ENCODE results near the gene BRCA1.
"Not testable (repeated sequence)": the region's sequence is repeated elsewhere in the genome, so short reads cannot be mapped to it uniquely, and the experiment has no call there.

BRCA1 gene

DNA sequence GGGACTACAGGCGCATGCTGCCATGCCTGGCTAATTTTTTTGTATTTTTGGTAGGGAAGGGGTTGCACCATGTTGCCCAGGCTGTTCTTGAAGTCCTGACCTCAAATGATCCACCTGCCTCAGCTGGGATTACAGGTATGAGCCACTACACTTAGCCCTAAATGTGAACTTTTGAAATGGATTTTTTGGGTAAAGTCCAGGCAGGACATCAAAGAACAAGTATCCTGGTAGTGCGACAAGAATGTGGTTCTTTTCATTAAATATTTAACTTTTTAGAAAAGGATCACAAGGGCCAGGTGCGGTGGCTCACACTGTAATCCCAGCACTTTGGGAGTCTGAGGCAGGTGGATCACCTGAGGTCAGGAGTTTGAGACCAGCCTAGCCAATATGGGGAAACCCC is 30.5 kb upstream of the BRCA1 start:
- no peak overlapping the region for H3K4me3 ChIP-seq (ENCODE audit: low read depth, low read length)
- TF ChIP-seq CTCF (IDR thresholded peaks at IDR 0.05; ENCODE audit: low read depth, low read length, missing control alignments), result no peak
- DNase-seq (ENCODE audit: low read depth), result no peak

GRCh38 chr17:43153197-43153835 is 28.2 kb upstream of the BRCA1 start:
- not testable (repeated sequence) for DNase-seq (ENCODE audit: low read depth); H3K4me3 ChIP-seq (ENCODE audit: low read depth, low read length)

DNA sequence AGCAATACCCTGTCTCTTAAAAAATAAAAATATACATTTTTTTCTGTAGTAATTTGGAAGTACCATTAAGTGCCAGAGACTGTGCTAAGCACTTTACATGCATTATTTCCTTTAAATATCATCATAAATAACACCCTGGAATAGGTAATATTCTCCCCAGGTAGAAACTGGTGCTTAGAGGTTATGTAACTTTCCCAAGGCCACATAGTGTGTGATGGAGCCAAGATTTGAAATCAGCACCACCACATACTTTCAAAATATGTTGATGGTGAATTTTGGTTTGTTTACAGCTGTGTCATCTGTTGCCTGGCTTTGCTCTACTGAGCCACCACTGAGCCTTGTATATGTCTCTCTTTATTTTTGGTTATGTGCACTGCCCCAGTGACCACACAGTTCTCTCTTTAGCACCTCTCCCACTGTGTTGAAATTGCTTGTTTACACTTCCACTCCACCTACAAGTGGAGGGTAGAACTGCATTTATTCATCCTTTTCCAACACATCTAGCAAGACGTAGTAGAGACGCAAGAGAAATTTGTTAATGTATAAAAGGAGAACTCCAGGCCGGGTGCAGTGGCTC is 26.8 kb upstream of the BRCA1 start:
- TF ChIP-seq CTCF (IDR thresholded peaks at IDR 0.05; ENCODE audit: low read depth, low read length, missing control alignments), result no peak

DNA sequence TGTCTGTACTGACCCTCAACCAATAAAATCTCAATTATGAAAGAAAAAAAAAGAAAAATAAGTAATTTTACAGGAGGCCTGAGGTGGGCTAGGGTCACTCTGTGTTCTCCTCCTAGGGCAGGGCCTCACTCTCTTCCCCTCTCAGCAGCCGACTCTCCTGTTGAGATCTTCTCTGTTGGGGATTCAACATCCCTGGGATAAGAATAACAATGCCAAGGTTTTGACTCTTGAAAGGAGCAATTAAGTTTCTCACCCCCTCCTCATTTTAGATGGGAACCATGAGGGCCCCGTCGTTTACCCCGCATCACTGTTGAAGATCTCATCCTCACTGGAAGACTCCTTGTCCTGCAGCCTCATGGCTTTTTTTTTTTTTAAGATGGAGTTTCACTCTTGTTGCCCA is 21.5 kb upstream of the BRCA1 start:
- TF ChIP-seq CTCF (IDR thresholded peaks at IDR 0.05; ENCODE audit: low read depth, low read length, missing control alignments), result no peak
- no peak overlapping the region for H3K4me3 ChIP-seq (ENCODE audit: low read depth, low read length)
- DNase-seq (ENCODE audit: low read depth), result no peak

More for the DNA sequence above, 26.8 kb upstream of the BRCA1 start:
- DNase-seq (ENCODE audit: low read depth), result no peak
- no peak overlapping the region for H3K4me3 ChIP-seq (ENCODE audit: low read depth, low read length)

GRCh38 chr17:43143201-43143600 is 18.0 kb upstream of the BRCA1 start:
- no peak for TF ChIP-seq CTCF (IDR thresholded peaks at IDR 0.05; ENCODE audit: low read depth, low read length, missing control alignments)
- H3K4me3 ChIP-seq (ENCODE audit: low read depth, low read length), result no peak overlapping the region
- no peak for DNase-seq (ENCODE audit: low read depth)

DNA sequence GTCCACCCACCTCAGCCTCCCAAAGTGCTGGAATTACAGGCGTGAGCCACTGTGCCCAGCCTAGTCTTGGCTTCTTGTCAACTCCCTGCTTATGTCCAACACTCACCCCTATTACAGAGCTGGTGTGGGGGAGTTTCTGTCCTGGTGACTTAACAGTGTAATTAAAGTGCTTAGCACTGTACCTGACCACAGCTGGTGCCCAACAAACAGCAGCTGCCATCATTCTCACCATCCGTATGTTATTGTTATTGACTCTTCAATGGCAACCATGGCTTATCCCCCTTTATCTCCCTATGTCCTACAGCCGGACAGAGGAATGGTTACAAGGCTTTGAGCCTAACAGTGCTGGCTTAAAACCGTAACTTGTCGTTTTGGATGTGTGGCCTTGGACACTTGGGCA is 17.0 kb upstream of the BRCA1 start:
- no peak for TF ChIP-seq CTCF (IDR thresholded peaks at IDR 0.05; ENCODE audit: low read depth, low read length, missing control alignments)
- no peak for DNase-seq (ENCODE audit: low read depth)
- H3K4me3 ChIP-seq (ENCODE audit: low read depth, low read length), result no peak overlapping the region

GRCh38 chr17:43140396-43141332 is 15.5 kb upstream of the BRCA1 start:
- DNase-seq (ENCODE audit: low read depth), result no peak
- no peak overlapping the region for H3K4me3 ChIP-seq (ENCODE audit: low read depth, low read length)
- TF ChIP-seq CTCF (IDR thresholded peaks at IDR 0.05; ENCODE audit: low read depth, low read length, missing control alignments), result no peak

GRCh38 chr17:43138531-43138930 is 13.4 kb upstream of the BRCA1 start:
- DNase-seq (ENCODE audit: low read depth); H3K4me3 ChIP-seq (ENCODE audit: low read depth, low read length): not testable (repeated sequence)

GRCh38 chr17:43136574-43136973 is 11.4 kb upstream of the BRCA1 start:
- DNase-seq (ENCODE audit: low read depth); H3K4me3 ChIP-seq (ENCODE audit: low read depth, low read length): not testable (repeated sequence)

All from GM12864 (cell line).